GM18520 (cell line): ENCODE results near the gene CAMSAP3.

Experiments
- ATAC-seq: cut with Tn5 transposase; IDR thresholded peaks from one replicate; pipeline ENCODE4 v1.9.1; 2021; ENCODE audit not compliant: unreplicated experiment

CAMSAP3 gene

DNA sequence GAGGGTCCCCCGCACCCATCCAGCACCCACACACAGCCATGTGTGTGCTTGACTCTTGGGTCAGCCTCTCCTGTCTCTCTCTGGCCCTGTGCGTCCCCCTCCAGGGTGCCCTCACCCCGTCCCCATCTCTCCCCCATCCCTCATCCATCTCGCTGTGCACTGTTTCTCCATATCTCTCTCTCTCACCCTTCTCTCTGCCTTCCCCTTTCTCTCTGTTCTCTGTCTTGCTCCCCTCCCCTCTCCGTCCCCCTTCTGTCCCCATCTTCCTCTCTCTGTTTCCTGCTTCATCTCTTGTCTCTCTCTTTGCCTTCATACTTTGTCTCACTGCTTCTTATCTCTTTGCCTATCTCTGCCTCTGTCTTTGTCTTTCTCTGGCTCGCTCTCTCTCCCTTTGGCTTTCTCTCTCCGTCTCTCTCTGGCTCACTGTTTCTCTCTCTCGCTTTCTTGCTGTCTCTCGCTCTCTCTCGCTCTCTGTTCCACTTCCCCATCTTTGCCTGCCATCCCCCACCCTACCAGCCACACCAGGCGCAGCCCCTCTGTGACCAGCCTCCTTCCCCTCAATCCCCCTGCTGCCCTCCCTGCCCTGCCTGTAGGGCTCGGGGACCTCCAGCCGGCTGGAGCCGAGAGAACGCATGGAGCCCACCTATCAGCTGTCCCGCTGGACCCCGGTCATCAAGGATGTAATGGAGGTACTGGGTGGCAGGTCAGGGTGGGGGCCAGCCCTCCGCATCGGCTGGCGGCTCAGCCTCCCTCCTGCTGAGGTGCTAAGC, 50.2 kb downstream of the CAMSAP3 start:
- ATAC-seq, result no peak

DNA sequence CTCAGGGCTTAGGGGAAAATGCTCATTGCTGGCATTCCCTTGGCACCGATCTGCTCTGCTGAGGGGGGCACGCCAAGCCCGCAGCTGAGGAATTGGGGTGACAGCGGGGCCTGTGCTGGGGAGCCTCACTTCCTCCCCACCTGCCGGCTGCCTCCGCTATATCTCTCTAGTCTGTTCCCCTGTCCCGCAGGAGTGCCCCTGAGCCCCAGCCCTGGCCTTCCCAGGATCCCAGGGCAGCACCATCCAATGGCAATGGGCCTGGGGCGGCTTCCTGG, 50.7 kb downstream of the CAMSAP3 start:
- ATAC-seq, result no peak

- ATAC-seq, result no peak
These were observed 51.5 kb downstream of the CAMSAP3 start for GRCh38 chr19:7647156-7647555.

- ATAC-seq, result no peak
These were observed 52.8 kb downstream of the CAMSAP3 start for GRCh38 chr19:7648265-7649014.

- ATAC-seq, result no peak
These were observed 54.5 kb downstream of the CAMSAP3 start for GRCh38 chr19:7650148-7650547.

DNA sequence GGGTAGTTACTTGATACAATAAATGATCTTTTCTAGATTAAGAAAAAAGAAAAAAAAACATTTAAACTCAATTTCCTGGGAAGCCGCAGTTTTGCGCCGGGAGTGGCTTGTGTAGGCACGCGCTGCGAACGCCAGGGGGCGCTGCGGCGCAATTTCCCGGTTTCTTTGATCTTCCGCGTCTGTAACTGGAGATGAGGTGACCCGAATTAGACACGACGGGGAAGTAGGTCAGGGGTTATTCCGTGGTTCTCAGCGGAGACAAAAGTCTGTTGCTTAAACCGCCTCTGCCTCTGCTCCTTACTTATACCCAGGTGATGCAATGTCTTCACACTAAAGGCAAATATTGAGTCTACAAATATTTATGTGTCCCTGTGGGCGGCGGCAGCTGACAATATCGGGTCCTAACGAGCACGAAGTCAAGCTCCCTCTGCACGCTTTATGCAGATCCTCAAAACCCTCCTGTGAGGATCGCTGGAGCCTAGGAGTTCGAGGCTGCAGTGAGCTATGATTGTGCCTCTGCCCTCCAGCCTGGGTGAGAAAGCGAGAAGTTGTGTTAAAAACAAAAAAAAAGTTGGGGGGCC, 56.5 kb downstream of the CAMSAP3 start:
- ATAC-seq, result no peak

DNA sequence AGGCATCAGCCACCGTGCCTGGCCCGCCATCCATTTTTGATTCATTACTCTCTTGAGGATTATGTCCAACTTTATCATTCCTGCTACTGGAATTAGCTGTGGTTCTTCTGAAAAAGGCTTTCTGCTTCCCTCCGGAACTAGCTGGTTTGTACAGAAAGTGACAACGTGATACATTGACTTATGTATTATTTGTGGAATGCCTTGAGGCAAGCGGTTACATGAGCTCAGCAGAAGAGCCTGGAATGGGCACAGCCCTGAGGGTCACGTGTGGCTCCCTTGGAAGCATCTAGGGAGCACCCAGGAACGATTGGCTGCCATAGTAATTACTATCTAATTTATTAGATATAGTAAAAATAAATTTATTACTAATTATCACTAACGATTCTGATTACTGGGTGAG, 58.7 kb downstream of the CAMSAP3 start:
- no peak for ATAC-seq

GRCh38 chr19:7655581-7655980, 59.9 kb downstream of the CAMSAP3 start:
- ATAC-seq, result no peak

DNA sequence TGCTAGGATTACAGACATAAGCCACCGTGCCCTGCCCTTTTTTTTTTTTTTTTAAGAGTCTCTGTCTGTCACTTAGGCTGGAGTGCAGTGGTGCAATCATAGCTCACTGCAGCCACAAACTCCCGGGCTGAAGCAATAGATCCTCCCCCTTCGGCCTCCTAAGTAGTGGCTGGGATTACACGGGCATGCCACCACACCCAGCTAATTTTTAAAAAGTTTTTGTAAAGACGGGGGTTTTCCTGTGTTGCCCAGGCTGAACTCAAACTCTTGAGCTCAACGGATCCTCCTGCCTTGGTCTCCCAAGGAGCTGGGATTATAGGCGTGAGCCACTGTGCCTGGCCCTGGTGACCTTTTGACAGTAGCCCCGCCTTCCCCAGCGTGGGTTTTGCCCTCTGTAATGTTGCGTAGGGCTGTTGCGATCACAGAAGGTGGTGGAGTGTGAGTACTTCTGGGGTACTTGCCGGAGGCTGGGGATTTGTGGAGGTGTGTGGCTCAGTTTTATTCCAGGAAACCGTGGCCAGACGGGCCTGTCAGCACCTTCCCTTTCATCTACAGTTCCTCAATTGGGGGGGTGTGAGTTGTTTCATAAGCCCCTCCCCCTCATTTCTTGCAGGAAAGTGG, 61.6 kb downstream of the CAMSAP3 start:
- ATAC-seq, result no peak

DNA sequence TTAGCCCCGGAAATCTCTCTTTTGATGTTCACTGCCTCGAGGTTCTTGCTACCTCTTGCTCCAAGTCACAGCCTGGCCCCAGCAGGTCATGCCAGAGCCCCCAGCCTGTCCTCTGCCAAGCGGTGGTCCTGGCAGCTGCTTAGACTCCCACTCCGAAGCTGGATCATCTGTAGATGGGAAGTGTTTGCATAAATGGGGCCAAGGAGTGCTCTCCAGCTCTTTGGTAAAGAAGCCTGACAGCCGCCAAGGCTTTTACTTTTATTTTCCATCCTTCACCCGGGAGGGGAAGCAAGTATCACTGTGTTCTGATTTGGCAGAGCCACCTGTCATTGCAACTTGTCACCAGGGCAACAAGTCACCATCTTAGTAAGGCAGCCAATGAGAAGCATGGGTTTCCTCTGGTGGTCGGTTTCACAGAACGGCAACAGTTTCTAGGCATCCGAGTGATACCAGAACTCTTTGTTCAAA, 62.6 kb downstream of the CAMSAP3 start:
- ATAC-seq, result peak; percentile 55

GRCh38 chr19:7661744-7662538, 66.3 kb downstream of the CAMSAP3 start:
- ATAC-seq, result no peak

DNA sequence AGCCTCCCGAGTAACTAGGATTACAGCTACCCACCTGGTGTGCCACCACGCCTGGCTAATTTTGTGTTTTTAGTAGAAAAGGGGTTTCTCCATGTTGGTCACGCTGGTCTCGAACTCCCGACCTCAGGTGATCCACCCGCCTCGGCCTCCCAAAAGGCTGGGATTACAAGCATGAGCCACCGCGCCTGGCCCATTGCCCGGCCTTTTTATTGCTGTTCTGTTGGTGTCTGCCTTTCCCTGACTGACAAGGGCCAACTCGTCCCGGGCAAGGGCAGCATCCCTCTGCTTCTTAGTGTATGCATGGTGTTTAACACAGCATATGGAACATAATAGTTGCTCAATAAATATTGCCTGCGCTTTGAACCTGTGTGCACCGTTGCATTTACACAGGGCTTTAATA, 67.0 kb downstream of the CAMSAP3 start:
- ATAC-seq, result no peak

GRCh38 chr19:7663706-7664105, 68.0 kb downstream of the CAMSAP3 start:
- no peak for ATAC-seq

GRCh38 chr19:7665076-7665475, 69.4 kb downstream of the CAMSAP3 start:
- no peak for ATAC-seq
